Measurements from ENCODE around the gene ZNF618. TPM values are rescaled to one million over a fixed set of nuclear protein-coding genes. Genes with fewer than 3 reads are reported as not detected.

Gene ZNF618
- total and polyA plus RNA-seq, 9 donors: 8.2 to 28.9 (median 18.3) TPM

DNA sequence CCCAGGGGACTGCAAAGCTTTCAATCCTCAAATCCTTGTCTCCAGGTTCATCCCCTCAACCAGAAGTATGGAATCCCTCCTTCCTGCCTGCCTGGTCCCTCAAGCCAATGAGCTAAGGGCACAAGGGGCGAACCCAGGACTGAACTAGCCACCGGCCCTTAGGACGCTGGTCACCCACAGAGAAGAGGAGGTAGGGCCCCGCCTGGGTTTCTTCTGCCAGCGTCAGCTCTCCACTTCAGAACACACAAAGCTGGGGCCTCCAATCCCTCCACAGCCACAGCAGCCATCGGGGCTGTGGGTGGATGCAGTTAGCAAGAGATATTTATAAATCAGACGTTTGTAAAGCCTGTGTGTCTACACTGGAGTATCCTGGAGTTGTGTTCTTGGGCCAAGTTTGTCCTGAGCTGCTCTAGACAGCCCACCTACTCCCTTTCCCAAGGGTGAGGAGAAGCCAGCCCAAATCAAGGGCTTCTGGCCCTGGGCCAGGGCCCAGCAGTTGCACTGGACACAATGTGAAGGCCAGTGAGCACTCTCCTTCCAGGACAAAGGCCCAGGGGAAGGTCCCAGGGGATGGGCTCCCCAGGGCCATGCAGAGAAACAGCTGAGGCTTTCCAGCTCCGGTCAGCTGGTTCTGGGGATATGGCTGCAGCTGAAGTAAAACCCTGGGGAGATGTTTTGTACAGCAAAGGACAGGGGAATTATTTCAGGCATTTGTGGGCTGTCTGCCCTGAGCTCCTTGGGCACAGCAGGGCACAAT is 183.1 kb downstream of the ZNF618 start:
- TF ChIP-seq, protein P1, sequence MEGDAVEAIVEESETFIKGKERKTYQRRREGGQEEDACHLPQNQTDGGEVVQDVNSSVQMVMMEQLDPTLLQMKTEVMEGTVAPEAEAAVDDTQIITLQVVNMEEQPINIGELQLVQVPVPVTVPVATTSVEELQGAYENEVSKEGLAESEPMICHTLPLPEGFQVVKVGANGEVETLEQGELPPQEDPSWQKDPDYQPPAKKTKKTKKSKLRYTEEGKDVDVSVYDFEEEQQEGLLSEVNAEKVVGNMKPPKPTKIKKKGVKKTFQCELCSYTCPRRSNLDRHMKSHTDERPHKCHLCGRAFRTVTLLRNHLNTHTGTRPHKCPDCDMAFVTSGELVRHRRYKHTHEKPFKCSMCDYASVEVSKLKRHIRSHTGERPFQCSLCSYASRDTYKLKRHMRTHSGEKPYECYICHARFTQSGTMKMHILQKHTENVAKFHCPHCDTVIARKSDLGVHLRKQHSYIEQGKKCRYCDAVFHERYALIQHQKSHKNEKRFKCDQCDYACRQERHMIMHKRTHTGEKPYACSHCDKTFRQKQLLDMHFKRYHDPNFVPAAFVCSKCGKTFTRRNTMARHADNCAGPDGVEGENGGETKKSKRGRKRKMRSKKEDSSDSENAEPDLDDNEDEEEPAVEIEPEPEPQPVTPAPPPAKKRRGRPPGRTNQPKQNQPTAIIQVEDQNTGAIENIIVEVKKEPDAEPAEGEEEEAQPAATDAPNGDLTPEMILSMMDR (IDR thresholded peaks at IDR 0.05): no peak
- no peak for TF ChIP-seq POLR2A (IDR thresholded peaks at IDR 0.05)
- TF ChIP-seq EP300 (IDR thresholded peaks at IDR 0.05): no peak
- no peak overlapping the region for H3K4me3 ChIP-seq
- H3K4me1 ChIP-seq (ENCODE audit: insufficient read depth): peaks cover 15% of the 10 kb centered on the region
- H3K27me3 ChIP-seq: no peaks in the 10 kb centered on the region
- no peak overlapping the region for H3K27ac ChIP-seq
- no peaks in the 10 kb centered on the region for H3K9me3 ChIP-seq
- 46 to 59% (median 49%) methylated on average over 8 of the region's 8 CpGs for WGBS, 3 donors
- intact Hi-C loops (cut with DNase I): no loop called here
- H3K36me3 ChIP-seq: no peaks in the 10 kb centered on the region
- DNase-seq: peak in 3 of 5 donors; percentile 12 to 62 (median 16)

DNA sequence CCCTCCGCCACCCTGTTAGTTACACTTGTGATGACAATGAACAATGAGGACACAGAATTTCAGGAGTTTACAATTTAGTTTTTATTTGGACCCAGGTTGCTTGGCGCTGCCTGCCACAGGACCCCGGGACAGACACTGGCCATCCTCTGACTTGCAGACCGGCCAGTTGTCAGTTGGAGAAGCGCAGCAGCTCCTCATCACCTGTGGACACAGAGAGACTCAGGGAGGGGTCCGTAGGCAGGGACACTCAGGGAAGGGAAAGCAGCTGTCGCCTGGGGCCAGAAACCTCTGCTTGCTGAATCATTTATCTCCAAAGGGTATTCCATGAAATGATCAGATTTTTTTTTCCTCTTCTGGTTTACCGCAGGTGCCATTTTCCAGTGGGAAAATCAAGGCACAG is 184.0 kb downstream of the ZNF618 start:
- intact Hi-C loops (cut with DNase I): no loop called here
- H3K9me3 ChIP-seq: no peaks in the 10 kb centered on the region
- peaks cover 15% of the 10 kb centered on the region for H3K4me1 ChIP-seq (ENCODE audit: insufficient read depth)
- no peak overlapping the region for H3K4me3 ChIP-seq
- H3K36me3 ChIP-seq: no peaks in the 10 kb centered on the region
- 77 to 87% (median 84%) methylated on average over 8 of the region's 8 CpGs for WGBS, 3 donors
- no peak overlapping the region for H3K27ac ChIP-seq
- DNase-seq: peak in 1 of 5 donors; percentile 7
- TF ChIP-seq POLR2A (IDR thresholded peaks at IDR 0.05): no peak
- TF ChIP-seq EP300 (IDR thresholded peaks at IDR 0.05): no peak
- TF ChIP-seq, protein P1 (IDR thresholded peaks at IDR 0.05): no peak
- no peaks in the 10 kb centered on the region for H3K27me3 ChIP-seq

DNA sequence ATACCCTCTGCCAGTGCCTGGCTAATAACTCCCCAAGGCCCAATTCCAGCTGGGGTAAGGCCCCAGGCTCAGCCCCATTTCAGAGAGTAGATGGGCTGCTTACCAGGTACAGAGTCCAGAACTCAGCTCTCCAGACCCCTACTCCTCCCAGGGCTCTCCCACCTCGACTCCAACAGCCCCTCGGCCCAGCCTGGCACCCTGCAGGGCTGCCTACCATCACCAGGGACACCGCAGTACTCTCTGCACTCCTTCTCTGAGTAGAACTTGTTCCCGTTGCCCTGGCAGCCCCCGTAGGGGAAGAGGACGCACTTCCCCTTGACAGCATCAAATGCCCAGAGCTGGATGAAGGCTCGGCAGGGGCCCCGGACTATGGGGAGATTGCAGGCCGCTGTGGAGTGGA is 184.6 kb downstream of the ZNF618 start:
- Histone ChIP-seq H3K4me3 (no peak overlapping the region), H3K27me3 (no peaks in the 10 kb centered on the region), H3K4me1 (ENCODE audit: insufficient read depth) (peaks cover 15% of the 10 kb centered on the region), H3K27ac (no peak overlapping the region), H3K9me3 (no peaks in the 10 kb centered on the region), H3K36me3 (no peaks in the 10 kb centered on the region)
- intact Hi-C loops (cut with DNase I): no loop called here
- DNase-seq: peak in 2 of 5 donors; percentile 2 to 5
- WGBS, 3 donors: 65 to 77% (median 67%) methylated on average over 9 of the region's 9 CpGs
- TF ChIP-seq EP300 (IDR thresholded peaks at IDR 0.05) (no peak), POLR2A (IDR thresholded peaks at IDR 0.05) (no peak)
- TF ChIP-seq, protein P1 (IDR thresholded peaks at IDR 0.05): no peak

DNA sequence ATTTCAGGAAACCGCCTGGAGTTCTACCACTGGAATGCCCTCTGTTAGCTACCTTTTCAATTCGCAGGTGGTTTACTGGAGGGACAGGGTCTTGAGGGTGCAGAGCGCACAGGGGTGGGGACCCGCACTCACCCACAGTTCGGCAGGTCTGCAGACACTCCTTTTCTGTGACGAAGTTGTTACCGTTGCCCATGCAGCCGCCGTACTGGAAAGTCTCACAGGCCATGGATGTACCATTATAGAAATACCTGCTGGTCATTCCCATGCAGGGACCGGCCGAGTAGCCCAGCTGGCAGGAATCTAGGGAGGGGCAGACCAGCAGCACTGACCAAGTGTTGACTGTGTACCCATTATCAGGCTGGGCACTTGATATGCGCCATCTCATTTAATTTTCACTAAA is 185.2 kb downstream of the ZNF618 start:
- Histone ChIP-seq H3K9me3 (no peaks in the 10 kb centered on the region), H3K4me1 (ENCODE audit: insufficient read depth) (peaks cover 15% of the 10 kb centered on the region), H3K27me3 (no peaks in the 10 kb centered on the region), H3K4me3 (no peak overlapping the region), H3K27ac (no peak overlapping the region), H3K36me3 (no peaks in the 10 kb centered on the region)
- DNase-seq: peak in 1 of 5 donors; percentile 6
- intact Hi-C loops (cut with DNase I): no loop called here
- TF ChIP-seq EP300 (IDR thresholded peaks at IDR 0.05): no peak
- TF ChIP-seq POLR2A (IDR thresholded peaks at IDR 0.05): no peak
- TF ChIP-seq, protein P1 (IDR thresholded peaks at IDR 0.05): no peak
- 93 to 98% (median 94%) methylated on average over 12 of the region's 12 CpGs for WGBS, 3 donors

All from ovary (tissue), 9 donors.